ENCODE measurements around the gene GNG3.

GNG3 gene

DNA sequence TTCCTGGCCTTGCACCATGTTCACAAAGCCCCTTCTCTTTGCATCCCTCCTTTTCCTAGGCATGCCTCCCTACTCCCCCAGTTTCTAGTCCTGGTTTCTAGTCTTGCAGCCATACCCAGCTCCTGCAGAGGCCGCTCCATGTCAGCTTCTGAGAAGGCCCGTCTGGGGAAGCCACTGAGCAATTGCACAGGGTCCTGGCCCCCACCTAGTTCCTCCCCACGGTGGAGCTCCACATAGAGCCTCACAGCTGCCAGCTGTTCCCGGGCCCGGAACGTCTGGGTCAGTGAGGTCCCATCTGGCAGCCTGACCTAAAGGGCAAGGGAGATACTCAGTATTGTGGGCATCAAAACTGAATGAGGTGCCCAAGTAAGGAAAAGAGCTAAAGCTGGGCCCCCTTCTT, 30.8 kb upstream of the GNG3 start:
- Histone ChIP-seq H3K4me3 (ENCODE audit: low read depth, low read length) (no peak overlapping the region), H3K27me3 (no peaks in the 10 kb centered on the region), H3K9me3 (no peaks in the 10 kb centered on the region), H3K36me3 (peaks cover 10% of the 10 kb centered on the region), H3K4me1 (no peaks in the 10 kb centered on the region; the same call in 1 of the 2 replicates)
- DNase-seq: no peak
- TF ChIP-seq, protein P1, sequence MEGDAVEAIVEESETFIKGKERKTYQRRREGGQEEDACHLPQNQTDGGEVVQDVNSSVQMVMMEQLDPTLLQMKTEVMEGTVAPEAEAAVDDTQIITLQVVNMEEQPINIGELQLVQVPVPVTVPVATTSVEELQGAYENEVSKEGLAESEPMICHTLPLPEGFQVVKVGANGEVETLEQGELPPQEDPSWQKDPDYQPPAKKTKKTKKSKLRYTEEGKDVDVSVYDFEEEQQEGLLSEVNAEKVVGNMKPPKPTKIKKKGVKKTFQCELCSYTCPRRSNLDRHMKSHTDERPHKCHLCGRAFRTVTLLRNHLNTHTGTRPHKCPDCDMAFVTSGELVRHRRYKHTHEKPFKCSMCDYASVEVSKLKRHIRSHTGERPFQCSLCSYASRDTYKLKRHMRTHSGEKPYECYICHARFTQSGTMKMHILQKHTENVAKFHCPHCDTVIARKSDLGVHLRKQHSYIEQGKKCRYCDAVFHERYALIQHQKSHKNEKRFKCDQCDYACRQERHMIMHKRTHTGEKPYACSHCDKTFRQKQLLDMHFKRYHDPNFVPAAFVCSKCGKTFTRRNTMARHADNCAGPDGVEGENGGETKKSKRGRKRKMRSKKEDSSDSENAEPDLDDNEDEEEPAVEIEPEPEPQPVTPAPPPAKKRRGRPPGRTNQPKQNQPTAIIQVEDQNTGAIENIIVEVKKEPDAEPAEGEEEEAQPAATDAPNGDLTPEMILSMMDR (IDR thresholded peaks at IDR 0.05; ENCODE audit: low read depth, low read length): no peak; the same call in 1 of the 2 replicates

DNA sequence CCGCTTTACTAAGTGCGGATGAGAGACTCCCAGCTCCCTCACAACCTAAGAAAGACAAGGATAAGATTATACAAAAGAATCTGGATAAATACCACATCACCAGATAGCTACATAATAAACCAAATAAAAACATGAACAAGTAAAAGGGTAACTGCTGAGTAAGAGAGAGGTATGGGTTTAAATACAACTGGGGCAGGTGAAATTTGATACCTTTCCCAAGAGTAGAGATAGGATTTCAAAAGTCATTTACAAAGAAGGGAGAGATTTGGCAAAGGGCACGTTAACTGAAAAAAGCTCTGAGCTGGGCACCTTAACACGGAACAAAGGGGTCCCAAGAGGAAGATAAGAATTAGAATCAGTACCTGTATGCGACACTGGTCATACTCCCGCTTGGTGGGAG, 30.3 kb upstream of the GNG3 start:
- Histone ChIP-seq H3K9me3 (no peaks in the 10 kb centered on the region), H3K4me1 (no peaks in the 10 kb centered on the region; the same call in 1 of the 2 replicates), H3K4me3 (ENCODE audit: low read depth, low read length) (no peak overlapping the region), H3K36me3 (peaks cover 10% of the 10 kb centered on the region), H3K27me3 (no peaks in the 10 kb centered on the region)
- no peak for DNase-seq
- TF ChIP-seq, protein P1 (IDR thresholded peaks at IDR 0.05; ENCODE audit: low read depth, low read length): no peak

DNA sequence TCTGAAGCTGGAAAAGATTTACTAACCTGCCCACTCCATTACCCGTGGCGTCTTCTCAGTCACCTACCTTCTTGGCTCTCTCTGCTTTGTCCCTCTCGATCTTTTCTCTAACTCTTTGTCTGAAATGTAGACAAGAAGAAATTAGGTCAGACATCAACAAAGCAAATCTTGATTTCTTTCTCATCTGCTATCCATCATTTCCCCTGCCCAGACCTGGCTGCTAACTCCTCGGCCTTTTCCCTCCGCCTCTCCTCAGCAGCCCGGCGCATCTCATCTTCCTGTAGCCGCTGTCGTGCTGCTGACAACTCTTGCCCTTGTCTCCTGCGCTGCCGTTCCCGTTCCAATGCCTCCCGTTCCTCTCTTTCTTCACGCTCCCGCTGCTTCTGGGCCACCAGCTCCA, 29.8 kb upstream of the GNG3 start:
- H3K36me3 ChIP-seq: peaks cover 10% of the 10 kb centered on the region
- H3K27me3 ChIP-seq: no peaks in the 10 kb centered on the region
- TF ChIP-seq, protein P1 (IDR thresholded peaks at IDR 0.05; ENCODE audit: low read depth, low read length): no peak
- no peaks in the 10 kb centered on the region for H3K9me3 ChIP-seq
- no peak for DNase-seq
- peak overlapping the region; percentile 84 for H3K4me3 ChIP-seq (ENCODE audit: low read depth, low read length)
- H3K4me1 ChIP-seq: no peaks in the 10 kb centered on the region; the same call in 1 of the 2 replicates

DNA sequence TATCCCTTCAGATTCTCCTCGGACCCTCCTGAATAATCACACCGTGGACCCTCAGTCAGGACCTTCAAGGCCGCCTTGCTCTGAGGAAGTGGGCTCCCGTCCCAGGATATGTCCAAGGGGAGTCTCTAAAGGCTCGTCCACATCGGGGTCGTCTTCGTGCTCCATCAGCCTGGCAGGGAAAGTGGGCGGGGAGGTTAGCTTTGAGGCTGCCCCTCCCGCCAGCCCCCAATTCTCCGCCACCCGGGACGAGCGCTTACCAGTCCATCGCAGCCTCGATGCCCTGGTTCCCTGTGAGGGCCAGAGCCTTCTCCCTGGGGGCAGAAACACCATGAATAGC, 29.1 kb upstream of the GNG3 start:
- Histone ChIP-seq H3K4me1 (no peaks in the 10 kb centered on the region; the same call in 1 of the 2 replicates), H3K27me3 (no peaks in the 10 kb centered on the region), H3K9me3 (no peaks in the 10 kb centered on the region), H3K36me3 (peaks cover 10% of the 10 kb centered on the region), H3K4me3 (ENCODE audit: low read depth, low read length) (peak overlapping the region; percentile 84)
- TF ChIP-seq, protein P1 (IDR thresholded peaks at IDR 0.05; ENCODE audit: low read depth, low read length): no peak
- no peak for DNase-seq

DNA sequence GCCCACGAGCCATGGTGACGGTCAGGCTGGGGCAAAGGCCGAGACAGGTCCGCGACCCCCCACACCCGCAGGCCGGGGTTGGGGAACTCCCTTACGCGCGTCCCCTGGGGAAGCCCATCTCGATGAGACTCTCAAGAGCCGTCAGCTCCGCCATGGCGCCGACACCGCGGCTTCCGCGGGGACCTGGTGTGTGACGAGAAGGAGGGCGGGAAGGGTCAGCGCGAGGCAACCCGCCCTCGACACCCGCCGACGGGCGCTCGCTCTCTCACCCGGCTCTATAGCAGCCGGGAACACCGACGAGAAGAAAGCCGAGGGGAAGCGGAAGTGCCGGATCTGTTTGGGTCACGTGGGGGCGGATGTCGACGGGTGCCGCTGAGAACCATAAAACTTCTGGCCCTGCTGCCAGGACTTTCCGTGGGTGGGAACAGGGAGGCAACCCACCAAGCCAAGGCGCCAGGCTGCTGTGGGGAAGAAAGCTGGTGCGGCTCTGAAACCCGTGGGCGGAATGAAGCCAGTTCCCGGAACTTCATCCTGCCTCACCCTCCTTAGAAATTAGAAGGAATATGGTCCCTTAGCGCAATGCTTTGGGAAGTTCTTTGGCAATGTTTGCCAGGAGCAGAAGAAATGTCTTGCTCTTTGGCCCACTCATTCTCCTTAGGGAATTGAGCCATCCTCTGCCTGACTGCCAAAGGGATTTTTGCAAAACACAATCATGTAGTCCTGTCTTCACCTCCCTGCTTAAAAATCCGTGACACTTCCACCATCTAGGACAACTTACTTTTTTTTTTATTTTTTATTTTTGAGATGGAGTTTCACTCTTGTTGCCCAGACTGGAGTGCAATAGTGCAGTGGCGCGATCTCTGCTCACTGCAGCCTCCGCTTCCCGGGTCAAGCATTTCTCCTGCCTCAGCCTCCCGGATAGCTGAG, 28.4 kb upstream of the GNG3 start, which contains the start of gene UBXN1:
UBXN1 (minus strand) TSS at position 304 of the 927 bp plus-strand sequence; CDS start at position 154, 150 bp downstream.
- TF ChIP-seq, protein P1 (IDR thresholded peaks at IDR 0.05; ENCODE audit: low read depth, low read length): no peak
- Histone ChIP-seq H3K4me1 (no peaks in the 10 kb centered on the region; the same call in 1 of the 2 replicates), H3K36me3 (peaks cover 6% of the 10 kb centered on the region), H3K9me3 (no peaks in the 10 kb centered on the region), H3K27me3 (no peaks in the 10 kb centered on the region), H3K4me3 (ENCODE audit: low read depth, low read length) (peak within 1 kb of the TSS; percentile 84)
- DNase-seq: peak; percentile 80

DNA sequence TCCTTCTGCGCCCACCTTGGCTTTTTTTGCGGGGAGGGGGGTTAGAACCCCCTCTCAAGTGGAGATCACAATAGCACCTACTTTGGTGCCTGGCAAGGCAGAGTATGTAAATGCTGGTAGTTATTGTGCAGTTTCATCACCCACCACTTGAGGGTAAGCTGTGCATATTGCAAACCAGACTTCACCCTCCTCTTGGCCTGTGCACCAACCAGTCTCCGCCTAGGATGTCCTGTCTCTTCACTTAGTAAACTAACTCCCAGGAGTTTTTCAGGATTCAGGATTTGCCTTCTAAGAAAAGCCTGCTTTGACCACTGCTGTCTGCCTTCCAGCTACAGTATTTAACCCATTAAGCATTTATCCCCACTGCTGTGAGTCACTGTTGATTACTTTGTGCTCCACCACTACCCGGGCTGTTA, 26.6 kb upstream of the GNG3 start:
- Histone ChIP-seq H3K27me3 (no peaks in the 10 kb centered on the region), H3K36me3 (peaks cover 3% of the 10 kb centered on the region; the same call in 1 of the 2 replicates), H3K4me1 (no peaks in the 10 kb centered on the region; the same call in 1 of the 2 replicates), H3K9me3 (no peaks in the 10 kb centered on the region), H3K4me3 (ENCODE audit: low read depth, low read length) (no peak overlapping the region)
- TF ChIP-seq, protein P1 (IDR thresholded peaks at IDR 0.05; ENCODE audit: low read depth, low read length): peak; percentile 61
- DNase-seq: peak; percentile 56

All from BE2C (cell line).